Esophagus squamous epithelium (tissue), 5 donors: Measurements from ENCODE around the gene CAPN15. TPM values are rescaled to one million over a fixed set of nuclear protein-coding genes. Genes with fewer than 3 reads are reported as not detected.

Experiments used
- DNase-seq: peaks from one replicate; lab custom pipeline; 2025; lab: John Stamatoyannopoulos, UW
- H3K27ac ChIP-seq, 4 donors: fragments of 200-600 bp; sonication (generic); one replicate each; pipeline ENCODE4 v1.5.1; 2016 to 2019; ENCODE audit warnings: mild to moderate bottlenecking in 1 of 4
- H3K27me3 ChIP-seq, 4 donors: fragments of 200-600 bp; sonication (generic); 1 replicate in 3 of 4; 2 replicates in 1 of 4; pipeline versions ENCODE4 v1.5.1 to v1.6.0; 2017 to 2021; ENCODE audit warnings: antibody characterized with exemption in 1 of 4
- H3K36me3 ChIP-seq, 3 donors: fragments of 200-600 bp; sonication (generic); one replicate each; pipeline ENCODE4 v1.5.1; 2016 to 2019
- H3K4me1 ChIP-seq, 3 donors: fragments of 200-600 bp; sonication (generic); one replicate each; pipeline ENCODE4 v1.5.1; 2017 to 2019
- H3K4me3 ChIP-seq, 4 donors: fragments of 200-600 bp; sonication (generic); 1 replicate in 3 of 4; 2 replicates in 1 of 4; pipeline ENCODE4 v1.5.1; 2016 to 2019; ENCODE audit warnings: mild to moderate bottlenecking in 2 of 4, moderate library complexity in 1 of 4
- H3K9me3 ChIP-seq, 3 donors: fragments of 200-600 bp; sonication (generic); one replicate each; pipeline ENCODE4 v1.5.1; 2016 to 2019
- CTCF ChIP-seq, 6 experiments: fragments of 450-650 bp in 4 of 6; fragments of 200-600 bp in 2 of 6; sonication (generic) in 2 of 6; IDR thresholded peaks; one replicate each; pipeline ENCODE4 v1.5.1; 2016 to 2019; ENCODE audit warnings: antibody characterized with exemption in 6 of 6, mild to moderate bottlenecking in 4 of 6, moderate library complexity in 4 of 6
- POLR2A ChIP-seq, 4 donors: fragments of 450-650 bp; IDR thresholded peaks; one replicate each; pipeline ENCODE4 v1.6.1; 2017; ENCODE audit warnings: antibody characterized with exemption in 4 of 4, mild to moderate bottlenecking in 4 of 4, moderate library complexity in 3 of 4
- WGBS, 2 donors: methylation state at CpG; one replicate each; pipeline ENCODE4 v1.1.5; 2018; 5-methylcytosine and 5-hydroxymethylcytosine counted together
- intact Hi-C: fragments of 100-400 bp; cut with DNase I; formaldehyde crosslinking; loops from one replicate; pipeline ENCODE4 v1.15.0; 2022
- total RNA-seq, 4 donors: library from RNA; depleted of rRNA; stranded (reverse); fragments of >200 nt; gene quantifications; one replicate each; pipeline ENCODE4 v1.1.0, GENCODE V29; 2016
- donor health status: DM: yes; HTN: yes; CAD: no.

CAPN15 gene
- total RNA-seq, 4 donors from 2014 or later, result 29.4 to 69.6 (median 52.4) TPM

GRCh38 chr16:531494-532125 is 4.1 kb downstream of the CAPN15 start:
- Histone ChIP-seq H3K9me3 (no peaks in the 10 kb centered on the region), H3K36me3 (peaks cover 0 to 40% (median 0%) of the 10 kb centered on the region in 3 donors), H3K4me1 (peaks cover 27 to 85% (median 30%) of the 10 kb centered on the region in 3 donors), H3K27me3 (no peaks in the 10 kb centered on the region), H3K4me3 (no peak overlapping the region), H3K27ac (no peak overlapping the region)
- no peak for DNase-seq
- WGBS, 2 donors, result 86 to 90% methylated on average over 5 to 7 of the region's 16 CpGs
- intact Hi-C loops, result no loop called here
- TF ChIP-seq POLR2A (IDR thresholded peaks at IDR 0.05) (no peak), CTCF (IDR thresholded peaks at IDR 0.05) (no peak)

GRCh38 chr16:533391-534123 is 6.0 kb downstream of the CAPN15 start:
- no peak for DNase-seq
- H3K27me3 ChIP-seq, result no peaks in the 10 kb centered on the region
- no peak for TF ChIP-seq CTCF (IDR thresholded peaks at IDR 0.05)
- TF ChIP-seq POLR2A (IDR thresholded peaks at IDR 0.05), result no peak
- no peaks in the 10 kb centered on the region for H3K9me3 ChIP-seq
- H3K36me3 ChIP-seq, result peaks cover 0 to 59% (median 0%) of the 10 kb centered on the region in 3 donors
- WGBS, 2 donors, result 83% methylated on average over 1 of the region's 30 CpGs; no CpG with 5 or more reads in 1 of the 2 donors
- peak overlapping the region in 1 of 4 donors; percentile 25 for H3K27ac ChIP-seq
- peaks cover 25 to 76% (median 30%) of the 10 kb centered on the region in 3 donors for H3K4me1 ChIP-seq
- intact Hi-C loops, result no loop called here
- no peak overlapping the region for H3K4me3 ChIP-seq

GRCh38 chr16:534135-534534 is 6.6 kb downstream of the CAPN15 start:
- intact Hi-C loops, result no loop called here
- H3K4me3 ChIP-seq, result no peak overlapping the region
- TF ChIP-seq CTCF (IDR thresholded peaks at IDR 0.05) (no peak), POLR2A (IDR thresholded peaks at IDR 0.05) (no peak)
- H3K9me3 ChIP-seq, result no peaks in the 10 kb centered on the region
- no peaks in the 10 kb centered on the region for H3K27me3 ChIP-seq
- H3K36me3 ChIP-seq, result peaks cover 0 to 65% (median 0%) of the 10 kb centered on the region in 3 donors
- H3K27ac ChIP-seq, result peak overlapping the region in 1 of 4 donors; percentile 25
- DNase-seq, result no peak
- no CpG with 5 or more reads among the region's 21 CpGs for WGBS, 2 donors
- peaks cover 23 to 70% (median 27%) of the 10 kb centered on the region in 3 donors for H3K4me1 ChIP-seq

GRCh38 chr16:534856-535445 is 7.4 kb downstream of the CAPN15 start:
- no peak for DNase-seq
- TF ChIP-seq CTCF (IDR thresholded peaks at IDR 0.05) (no peak), POLR2A (IDR thresholded peaks at IDR 0.05) (no peak)
- Histone ChIP-seq H3K36me3 (peaks cover 0 to 69% (median 0%) of the 10 kb centered on the region in 3 donors), H3K27me3 (no peaks in the 10 kb centered on the region), H3K27ac (peak overlapping the region in 3 of 4 donors; percentile 28 to 59 (median 58)), H3K4me1 (peaks cover 14 to 62% (median 19%) of the 10 kb centered on the region in 3 donors), H3K4me3 (no peak overlapping the region), H3K9me3 (no peaks in the 10 kb centered on the region)
- intact Hi-C loops, result no loop called here
- WGBS, 2 donors, result 87 to 90% methylated on average over 6 to 22 of the region's 27 CpGs
